Neuronal stem cell (in vitro differentiated cells): ENCODE measurements around the gene TFB2M.

Experiments
- DNase-seq: peaks from one replicate; pipeline ENCODE4 v3.0.0-alpha.2; 2013; ENCODE audit warnings: low spot score
- H2AFZ ChIP-seq: one replicate; pipeline ENCODE4 v1.6.1; 2013; ENCODE audit warnings: mild to moderate bottlenecking, low read length, inconsistent platforms
- H2AK5ac ChIP-seq: 2 replicates; pipeline ENCODE4 v1.6.1; 2013; ENCODE audit warnings: low read depth, mild to moderate bottlenecking, inconsistent platforms, low read length, moderate library complexity, mixed read lengths
- H2BK120ac ChIP-seq: 2 replicates; pipeline ENCODE4 v1.6.1; 2013; ENCODE audit warnings: low read depth, mild to moderate bottlenecking, inconsistent platforms, low read length, moderate library complexity, mixed read lengths
- H2BK12ac ChIP-seq: one replicate; pipeline ENCODE4 v1.6.1; 2013; ENCODE audit warnings: low read length, inconsistent platforms
- H2BK15ac ChIP-seq: 2 replicates; pipeline ENCODE4 v1.6.1; 2013; ENCODE audit warnings: mild to moderate bottlenecking, low read length, inconsistent platforms, mixed read lengths
- H2BK5ac ChIP-seq: one replicate; pipeline ENCODE4 v1.6.1; 2013; ENCODE audit warnings: inconsistent platforms, mild to moderate bottlenecking, low read length, moderate library complexity
- H3K14ac ChIP-seq: one replicate; pipeline ENCODE4 v1.6.1; 2013; ENCODE audit warnings: low read length, inconsistent platforms
- H3K18ac ChIP-seq: 2 replicates; pipeline ENCODE4 v1.6.1; 2013; ENCODE audit warnings: low read length, inconsistent platforms
- H3K23ac ChIP-seq: 2 replicates; pipeline ENCODE4 v1.6.1; 2013; ENCODE audit warnings: low read depth, mild to moderate bottlenecking, mixed read lengths, low read length, inconsistent platforms; ENCODE audit not compliant: poor library complexity
- H3K27ac ChIP-seq: replicated peaks from 3 replicates; pipeline ENCODE4 v1.5.1; 2013; ENCODE audit warnings: low read length, inconsistent platforms
- H3K27me3 ChIP-seq, 3 experiments: 2 replicates each; pipeline ENCODE4 v1.6.1; 2013; ENCODE audit warnings: low read length in 3 of 3, mild to moderate bottlenecking in 2 of 3, inconsistent platforms in 1 of 3, low read depth in 1 of 3, mixed read lengths in 1 of 3, moderate library complexity in 1 of 3; ENCODE audit not compliant: control insufficient read depth in 3 of 3, insufficient read depth in 3 of 3
- H3K36me3 ChIP-seq, 2 donors: replicated peaks in 1 of 2; 2 replicates each; pipeline ENCODE4 v1.6.1; 2013; ENCODE audit warnings: low read length in 2 of 2; ENCODE audit not compliant: control insufficient read depth in 2 of 2, insufficient read depth in 2 of 2
- H3K4ac ChIP-seq: 2 replicates; pipeline ENCODE4 v1.6.1; 2013; ENCODE audit warnings: inconsistent platforms, mild to moderate bottlenecking, low read length, moderate library complexity
- H3K4me1 ChIP-seq, 2 donors: 1 replicate in 1 of 2; 2 replicates in 1 of 2; pipeline ENCODE4 v1.6.1; 2013; ENCODE audit warnings: low read length in 2 of 2, low read depth in 1 of 2; ENCODE audit not compliant: control insufficient read depth in 2 of 2, insufficient read depth in 1 of 2
- H3K4me2 ChIP-seq: one replicate; pipeline ENCODE4 v1.6.1; 2013; ENCODE audit warnings: mild to moderate bottlenecking, low read length, inconsistent platforms; ENCODE audit not compliant: insufficient read depth, poor library complexity, severe bottlenecking
- H3K4me3 ChIP-seq, 2 donors: 2 replicates each; pipeline ENCODE4 v1.5.1; 2013; ENCODE audit warnings: low read length in 2 of 2, mild to moderate bottlenecking in 2 of 2, inconsistent platforms in 1 of 2, moderate library complexity in 1 of 2
- H3K79me1 ChIP-seq: one replicate; pipeline ENCODE4 v1.6.1; 2013; ENCODE audit warnings: low read depth, mild to moderate bottlenecking, inconsistent platforms, low read length, moderate library complexity
- H3K9ac ChIP-seq: one replicate; pipeline ENCODE4 v1.6.1; 2013; ENCODE audit warnings: mild to moderate bottlenecking, low read depth, low read length, inconsistent platforms; ENCODE audit not compliant: poor library complexity
- H3K9me3 ChIP-seq, 2 donors: replicated peaks in 1 of 2; 2 replicates each; pipeline versions ENCODE3 to v1.6.1; 2013; ENCODE audit warnings: low read length in 2 of 2, mild to moderate bottlenecking in 2 of 2, inconsistent platforms in 1 of 2, low read depth in 1 of 2, mixed read lengths in 1 of 2, moderate library complexity in 1 of 2; ENCODE audit not compliant: control insufficient read depth in 2 of 2, insufficient read depth in 1 of 2
- H4K8ac ChIP-seq: one replicate; pipeline ENCODE4 v1.6.1; 2013; ENCODE audit warnings: low read depth, mild to moderate bottlenecking, inconsistent platforms, low read length, moderate library complexity
- H4K91ac ChIP-seq: one replicate; pipeline ENCODE4 v1.6.1; 2013; ENCODE audit warnings: low read length, low read depth, mild to moderate bottlenecking, inconsistent platforms; ENCODE audit not compliant: poor library complexity
- WGBS, 2 donors: extraction: QIAGEN DNeasy Blood & Tissue Kit; methylation state at CpG; one replicate each; pipeline ENCODE4 v1.1.7; 2013; ENCODE audit warnings: missing lambda C conversion rate in 2 of 2, mixed read lengths in 1 of 2; ENCODE audit not compliant: insufficient read length in 2 of 2, insufficient replicate concordance in 1 of 2; ENCODE audit errors: extremely low coverage in 2 of 2; 5-methylcytosine and 5-hydroxymethylcytosine counted together

Gene TFB2M

DNA sequence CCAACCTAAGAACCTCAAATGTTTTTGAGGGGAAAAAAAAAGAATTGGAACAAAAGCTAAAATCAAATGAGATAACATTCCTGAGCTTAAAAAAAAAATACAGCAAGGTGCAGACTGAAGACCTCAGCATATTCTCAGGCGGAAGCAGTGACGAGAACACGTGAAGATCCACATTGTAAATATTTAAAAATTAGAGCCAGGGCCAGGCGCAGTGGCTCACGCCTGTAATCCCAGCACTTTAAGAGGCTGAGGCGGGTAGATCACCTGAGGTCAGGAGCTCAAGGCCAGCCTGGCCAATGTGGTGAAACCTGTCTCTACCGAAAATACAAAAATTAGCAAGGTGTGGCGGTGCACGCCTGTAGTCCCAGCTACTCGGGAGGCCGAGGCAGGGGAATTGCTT lies 15.7 kb downstream of the TFB2M start:
- Histone ChIP-seq H3K4me1 (no peaks in the 10 kb centered on the region), H4K8ac (no peak overlapping the region), H3K4me2 (no peak overlapping the region), H2AFZ (no peak overlapping the region), H2BK15ac (no peak overlapping the region), H2BK12ac (no peak overlapping the region), H3K36me3 (peaks cover 7 to 82% of the 10 kb centered on the region in 2 donors), H3K9me3 (no peaks in the 10 kb centered on the region), H3K27ac (no peak overlapping the region), H3K14ac (no peak overlapping the region), H3K23ac (no peak overlapping the region), H4K91ac (no peak overlapping the region), H2AK5ac (no peak overlapping the region), H3K4me3 (no peak overlapping the region), H3K79me1 (no peaks in the 10 kb centered on the region), H3K18ac (no peak overlapping the region), H3K9ac (no peak overlapping the region), H3K27me3 (no peaks in the 10 kb centered on the region), H3K4ac (no peak overlapping the region), H2BK5ac (no peak overlapping the region), H2BK120ac (no peak overlapping the region)
- DNase-seq: no peak
- no CpG with 5 or more reads among the region's 11 CpGs for WGBS, 2 donors

DNA sequence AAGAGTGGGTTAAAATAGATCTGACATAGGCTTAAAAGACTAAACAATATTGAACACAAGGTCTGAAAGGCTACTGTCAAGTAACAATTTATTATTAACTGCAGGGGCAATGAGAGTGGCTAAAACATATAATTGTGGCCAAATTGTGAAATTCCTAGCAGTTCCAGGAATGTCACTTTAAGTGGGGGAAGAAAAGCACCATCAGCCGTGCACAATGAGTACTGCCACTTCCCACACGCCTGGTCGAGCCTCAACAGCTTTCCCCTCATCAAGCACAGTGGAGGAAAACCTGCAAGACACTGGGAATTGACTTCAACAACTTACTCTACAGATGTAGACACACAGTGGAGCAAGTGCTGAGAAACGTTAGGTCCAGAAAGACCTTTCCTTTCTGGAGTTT lies 16.4 kb downstream of the TFB2M start:
- no peak overlapping the region for H2AFZ ChIP-seq
- no peaks in the 10 kb centered on the region for H3K27me3 ChIP-seq
- no peak overlapping the region for H3K18ac ChIP-seq
- no peak overlapping the region for H3K4me3 ChIP-seq
- no peaks in the 10 kb centered on the region for H3K9me3 ChIP-seq
- H3K23ac ChIP-seq: no peak overlapping the region
- no peak overlapping the region for H2AK5ac ChIP-seq
- H4K91ac ChIP-seq: no peak overlapping the region
- H3K27ac ChIP-seq: no peak overlapping the region
- no peaks in the 10 kb centered on the region for H3K4me1 ChIP-seq
- WGBS, 2 donors: no CpG with 5 or more reads among the region's 4 CpGs
- no peak overlapping the region for H3K9ac ChIP-seq
- H4K8ac ChIP-seq: no peak overlapping the region
- no peaks in the 10 kb centered on the region for H3K79me1 ChIP-seq
- DNase-seq: no peak
- no peak overlapping the region for H3K4me2 ChIP-seq
- peaks cover 4 to 80% of the 10 kb centered on the region in 2 donors for H3K36me3 ChIP-seq
- H3K4ac ChIP-seq: no peak overlapping the region
- no peak overlapping the region for H2BK12ac ChIP-seq
- H2BK5ac ChIP-seq: no peak overlapping the region
- H2BK15ac ChIP-seq: no peak overlapping the region
- H2BK120ac ChIP-seq: no peak overlapping the region
- no peak overlapping the region for H3K14ac ChIP-seq

DNA sequence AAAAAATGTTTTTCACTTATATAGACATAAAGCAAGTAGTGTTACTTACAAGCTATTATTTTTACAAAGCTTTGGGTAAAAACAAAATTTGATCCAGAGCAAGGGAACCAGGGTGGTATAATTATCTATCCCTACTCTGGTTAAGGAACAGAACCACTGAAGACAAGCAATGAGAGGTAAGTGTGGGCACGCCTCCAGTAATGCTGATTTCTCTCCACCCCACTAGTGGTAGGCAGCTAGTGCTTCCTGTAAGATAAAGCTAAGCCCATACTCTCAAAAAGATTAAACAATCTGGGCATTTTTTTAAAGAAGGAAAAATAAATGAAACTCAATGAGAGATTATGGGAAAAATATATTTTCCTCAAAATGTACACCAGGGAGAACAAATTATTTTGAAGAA lies 22.1 kb downstream of the TFB2M start:
- H3K27ac ChIP-seq: no peak overlapping the region
- H4K8ac ChIP-seq: no peak overlapping the region
- no peak overlapping the region for H3K4me3 ChIP-seq
- H3K27me3 ChIP-seq: no peaks in the 10 kb centered on the region
- H3K18ac ChIP-seq: no peak overlapping the region
- no peak overlapping the region for H4K91ac ChIP-seq
- DNase-seq: no peak
- H2AFZ ChIP-seq: no peak overlapping the region
- H2AK5ac ChIP-seq: no peak overlapping the region
- no peak overlapping the region for H2BK15ac ChIP-seq
- H3K4me1 ChIP-seq: no peaks in the 10 kb centered on the region
- H3K9me3 ChIP-seq: no peaks in the 10 kb centered on the region
- H3K14ac ChIP-seq: no peak overlapping the region
- H2BK5ac ChIP-seq: no peak overlapping the region
- no peak overlapping the region for H3K23ac ChIP-seq
- no peak overlapping the region for H2BK12ac ChIP-seq
- no peak overlapping the region for H3K4ac ChIP-seq
- peaks cover 10 to 75% of the 10 kb centered on the region in 2 donors for H3K36me3 ChIP-seq
- H3K9ac ChIP-seq: no peak overlapping the region
- H2BK120ac ChIP-seq: no peak overlapping the region
- no peak overlapping the region for H3K4me2 ChIP-seq
- no peaks in the 10 kb centered on the region for H3K79me1 ChIP-seq
- WGBS, 2 donors: no CpG with 5 or more reads among the region's 1 CpG

DNA sequence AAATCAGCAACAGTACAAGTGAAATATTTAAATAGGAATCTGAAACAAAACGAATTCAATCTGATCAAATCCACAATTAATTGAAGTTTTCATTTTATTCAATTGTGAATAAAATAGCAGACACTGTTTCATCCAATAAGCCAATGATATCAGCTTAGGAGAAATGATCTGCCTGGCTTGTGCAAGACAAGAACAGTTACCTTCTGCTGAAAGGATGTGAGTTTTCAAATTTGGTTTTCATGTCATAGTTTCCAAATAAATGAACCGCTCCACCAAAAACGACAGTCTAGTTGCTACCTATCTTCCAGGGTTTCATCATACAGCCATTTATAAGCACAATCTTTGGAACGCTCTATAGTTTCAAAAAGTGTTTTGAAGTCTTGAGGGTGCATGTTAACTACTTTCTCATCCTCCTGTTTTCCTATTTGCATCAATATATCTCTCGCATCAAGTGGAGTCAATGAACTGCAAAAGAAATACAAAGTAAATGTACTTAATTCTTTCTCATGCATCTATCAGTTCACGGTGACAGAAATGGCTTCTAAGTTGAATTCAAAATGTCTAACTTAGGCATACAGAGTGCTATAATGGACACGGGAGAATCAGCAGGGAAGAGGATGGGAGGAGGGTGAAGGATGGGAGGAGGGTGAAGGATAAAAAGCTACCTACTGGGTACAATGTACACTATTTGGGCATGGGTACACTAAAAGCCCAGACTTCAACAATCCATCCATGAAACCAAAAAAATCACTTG lies 25.1 kb downstream of the TFB2M start:
- Histone ChIP-seq H3K36me3 (peaks cover 10 to 55% of the 10 kb centered on the region in 2 donors), H3K27ac (no peak overlapping the region), H3K9me3 (no peaks in the 10 kb centered on the region), H3K9ac (no peak overlapping the region), H2BK12ac (no peak overlapping the region), H3K4me1 (no peaks in the 10 kb centered on the region), H2AK5ac (no peak overlapping the region), H3K4me3 (no peak overlapping the region), H3K23ac (no peak overlapping the region), H3K27me3 (no peaks in the 10 kb centered on the region), H3K79me1 (no peaks in the 10 kb centered on the region), H3K14ac (no peak overlapping the region), H2BK5ac (no peak overlapping the region), H3K18ac (no peak overlapping the region), H4K8ac (no peak overlapping the region), H2BK120ac (no peak overlapping the region), H3K4ac (no peak overlapping the region), H3K4me2 (no peak overlapping the region), H2BK15ac (no peak overlapping the region), H4K91ac (no peak overlapping the region), H2AFZ (no peak overlapping the region)
- DNase-seq: no peak
- WGBS, 2 donors: no CpG with 5 or more reads among the region's 7 CpGs
